Stimulated activated CD4-positive, alpha-beta T cell treated with anti-CD3 and anti-CD28 coated beads, Interleukin-4, amount 100 ng/mL, for 24 hours (primary cell): ENCODE measurements around the gene MS4A10.

Source experiments
- DNase-seq: peaks from one replicate; pipeline ENCODE4 v3.0.0-alpha.2; 2020

The MS4A10 gene

DNA sequence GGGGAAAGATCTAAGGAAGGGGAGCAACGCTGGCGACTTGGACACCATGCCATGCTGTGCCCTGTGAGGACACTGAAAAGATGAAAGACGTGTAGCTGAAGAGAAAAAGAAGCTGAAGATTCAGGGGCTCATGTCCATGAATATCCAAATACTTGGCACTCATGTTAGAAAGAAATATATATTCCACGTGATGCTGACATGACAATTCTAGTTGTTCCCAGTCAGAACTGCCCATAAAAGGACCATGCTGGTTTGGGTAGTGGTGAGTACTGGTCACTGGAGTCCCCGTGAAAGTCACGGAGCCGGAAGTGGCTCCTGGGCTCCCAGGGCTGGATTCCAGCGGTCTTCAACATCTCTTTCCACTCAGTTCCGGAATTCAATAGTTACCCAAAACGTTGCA, 18.6 kb upstream of the MS4A10 start:
- DNase-seq = no peak

DNA sequence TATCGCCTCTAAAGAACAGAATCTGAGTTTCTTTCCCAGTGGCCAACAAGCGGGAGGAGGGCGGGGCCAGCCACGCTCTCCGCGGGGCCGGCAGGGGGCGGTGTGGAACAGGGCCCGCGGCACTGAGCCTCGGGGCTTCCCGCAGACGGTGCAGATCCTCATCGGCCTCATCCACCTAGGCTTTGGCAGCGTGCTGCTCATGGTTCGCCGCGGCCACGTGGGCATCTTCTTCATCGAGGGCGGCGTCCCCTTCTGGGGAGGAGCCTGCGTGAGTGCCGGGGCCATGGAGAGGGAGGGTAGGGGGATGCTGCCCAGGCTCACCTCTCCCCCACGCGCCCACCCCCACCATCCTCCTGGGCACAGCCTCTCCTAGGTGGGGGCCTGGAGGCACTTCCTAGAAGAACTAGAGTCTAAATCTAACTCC, 17.7 kb upstream of the MS4A10 start:
- DNase-seq = no peak

DNA sequence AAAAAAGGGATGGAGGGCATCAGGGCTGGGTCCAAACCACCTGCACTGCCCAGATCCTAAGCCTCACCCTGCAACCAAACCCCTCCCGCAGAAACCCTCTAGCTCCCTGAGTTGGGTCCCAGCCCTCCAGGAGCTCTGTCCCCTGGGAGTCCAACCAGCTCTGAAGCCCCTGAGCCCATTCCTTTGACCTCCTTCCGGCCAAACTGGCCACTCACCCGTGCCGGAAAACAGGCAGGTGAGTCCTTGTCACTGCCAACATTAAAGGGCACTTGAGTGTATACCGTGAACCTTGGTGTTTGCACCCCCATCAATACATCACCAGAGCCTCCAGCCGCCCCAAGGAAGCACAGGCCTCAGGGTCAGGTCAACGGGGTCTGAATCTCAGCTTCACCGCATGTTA, 16.9 kb upstream of the MS4A10 start:
- DNase-seq = no peak

DNA sequence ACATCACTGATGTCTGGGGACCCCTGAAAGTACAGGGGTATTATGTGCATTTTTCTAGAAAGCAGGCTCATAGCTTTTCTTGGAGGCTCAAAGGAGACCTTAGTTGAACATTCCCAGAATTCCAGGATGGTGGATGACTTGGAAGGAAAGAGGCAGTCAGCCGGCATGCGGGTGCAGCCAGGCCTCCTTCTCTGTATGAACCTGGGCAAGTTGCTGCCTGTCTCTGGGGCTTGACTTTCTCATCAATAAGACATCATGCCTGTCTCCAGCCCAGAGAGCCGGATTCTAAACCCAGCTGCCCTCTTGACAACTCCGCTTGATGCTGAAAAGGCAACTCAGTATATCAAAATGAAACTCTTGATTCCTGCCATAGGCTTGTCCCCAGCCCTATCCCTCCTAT, 15.9 kb upstream of the MS4A10 start:
- no peak for DNase-seq

DNA sequence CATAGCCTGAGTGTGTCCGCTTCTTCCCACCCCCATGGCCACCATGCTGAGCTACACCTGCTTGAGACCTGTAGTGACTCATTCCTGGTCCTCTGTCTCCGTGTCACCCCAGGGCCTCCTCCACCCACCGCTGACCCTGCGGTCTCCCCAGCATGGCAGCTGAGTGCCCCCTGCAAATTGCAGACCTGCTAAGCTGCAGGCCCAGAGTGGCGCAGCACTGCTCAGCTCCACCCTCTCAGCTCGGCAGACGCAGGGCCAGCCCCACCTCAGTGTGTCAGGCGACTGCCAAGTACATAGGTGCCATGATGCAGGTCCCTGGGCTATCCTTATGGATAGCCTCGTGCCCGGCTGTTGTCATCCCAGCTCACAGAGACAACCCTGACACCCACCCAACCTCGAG, 15.3 kb upstream of the MS4A10 start:
- no peak for DNase-seq

DNA sequence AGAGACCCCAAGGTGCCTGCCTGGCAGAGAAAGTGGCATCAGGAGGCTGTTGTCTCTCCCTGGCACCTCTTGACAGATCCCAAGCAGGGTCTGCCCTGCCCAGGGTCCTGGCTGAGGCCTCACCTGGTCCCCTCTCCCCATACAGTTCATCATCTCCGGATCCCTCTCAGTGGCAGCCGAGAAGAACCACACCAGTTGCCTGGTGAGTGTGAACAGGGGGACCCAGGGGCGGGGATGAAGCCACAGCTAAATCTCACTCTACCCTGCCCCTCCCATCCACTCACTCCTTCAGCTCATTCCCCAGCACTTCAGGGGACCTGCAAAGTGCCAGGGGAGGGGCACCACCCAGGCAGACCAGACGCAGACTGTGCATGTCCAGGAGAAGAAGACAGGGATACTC, 14.0 kb upstream of the MS4A10 start:
- DNase-seq = no peak

DNA sequence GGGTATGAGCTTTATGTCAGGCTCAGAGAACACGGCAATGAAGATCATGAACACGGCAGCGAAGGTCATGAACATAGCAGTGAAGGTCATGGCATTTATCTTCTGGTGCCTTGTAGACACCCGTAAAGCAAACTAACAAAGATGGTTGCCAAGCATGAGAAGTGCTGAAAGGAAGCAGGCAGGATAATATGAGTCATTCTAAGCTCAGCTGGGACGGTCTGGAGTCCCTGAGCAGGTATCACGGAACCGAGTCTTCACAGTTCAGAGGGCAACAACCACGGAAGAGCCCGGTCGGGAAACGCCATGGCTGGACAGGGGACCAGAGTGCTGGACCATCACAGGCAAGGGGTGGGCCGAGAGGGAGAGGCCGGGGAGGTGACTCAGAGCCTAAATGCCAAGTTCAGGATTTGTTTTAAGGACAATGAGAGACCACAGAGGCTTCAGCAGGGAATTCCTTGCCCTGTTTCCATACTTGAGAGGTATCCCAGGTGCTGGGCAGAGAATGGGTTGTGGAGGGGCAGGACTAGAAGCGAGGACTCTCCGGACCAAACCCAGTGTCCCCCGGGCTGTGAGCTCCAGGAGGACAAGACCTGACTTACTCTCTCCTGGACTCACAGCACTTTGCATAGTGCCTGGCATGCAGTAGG, 13.1 kb upstream of the MS4A10 start:
- no peak for DNase-seq

DNA sequence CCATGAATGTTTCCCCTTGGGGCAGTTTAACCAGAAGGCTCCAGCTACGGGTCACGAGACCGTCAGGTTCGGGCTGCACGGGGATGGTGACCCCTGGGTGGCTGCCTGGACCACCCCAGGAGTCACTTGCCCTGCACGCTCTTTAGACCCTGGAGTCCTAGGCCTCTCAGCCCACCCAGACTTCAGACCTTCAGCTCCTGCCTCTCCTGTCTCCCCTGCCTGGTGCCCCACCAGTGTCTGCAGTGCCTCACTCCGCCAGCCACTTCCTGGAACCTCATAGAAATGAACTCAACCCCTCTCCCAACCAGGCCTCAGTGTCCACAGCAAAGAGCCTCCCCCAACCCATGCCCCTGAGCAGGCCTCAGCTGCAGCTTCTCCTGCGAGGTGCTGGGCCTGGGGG, 12.5 kb upstream of the MS4A10 start:
- no peak for DNase-seq

DNA sequence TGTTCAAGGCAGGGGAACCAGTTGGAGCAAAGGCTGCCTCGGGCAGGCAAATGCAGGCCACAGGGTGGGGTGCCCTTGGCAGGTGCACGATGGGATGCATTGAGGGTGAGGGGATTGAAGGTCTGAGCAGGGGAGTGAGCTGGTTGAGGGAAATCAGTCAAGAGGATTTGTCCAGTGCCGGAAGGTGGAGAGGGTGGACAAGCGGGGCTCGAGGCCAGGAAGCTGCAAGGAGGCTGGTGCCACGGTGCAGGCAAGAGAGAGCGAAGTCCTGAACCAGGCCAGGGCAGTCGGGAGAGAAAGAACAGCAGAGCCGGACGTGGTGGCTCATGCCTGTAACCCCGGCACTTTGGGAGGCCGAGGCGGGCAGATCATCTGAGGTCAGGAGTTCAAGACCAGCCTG, 10.4 kb upstream of the MS4A10 start:
- no peak for DNase-seq

DNA sequence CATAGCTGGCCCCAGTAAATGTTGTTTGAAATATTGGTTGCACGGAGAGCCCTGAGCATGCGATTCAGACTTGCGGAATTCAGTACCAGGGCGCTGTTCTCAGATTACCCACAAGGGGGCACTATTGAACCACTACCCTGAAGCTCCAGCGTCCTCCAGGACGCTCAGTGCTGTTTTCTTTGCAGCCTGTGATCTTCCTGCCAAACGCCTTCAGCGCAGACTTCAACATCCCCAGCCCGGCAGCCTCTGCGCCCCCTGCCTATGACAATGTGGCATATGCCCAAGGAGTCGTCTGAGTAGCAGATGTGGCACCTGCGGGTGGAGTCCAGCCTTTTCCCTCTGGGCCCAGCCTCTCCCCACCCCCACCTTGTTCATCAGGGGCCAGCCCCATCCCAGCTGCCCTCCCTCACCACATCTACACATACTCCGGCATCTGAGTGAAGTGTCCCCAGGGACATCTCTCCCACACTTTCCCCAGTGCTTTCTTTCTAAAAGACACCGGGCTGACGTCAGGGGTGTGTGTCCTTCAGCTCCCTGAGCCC, 9.6 kb upstream of the MS4A10 start:
- DNase-seq = peak; percentile 85

DNA sequence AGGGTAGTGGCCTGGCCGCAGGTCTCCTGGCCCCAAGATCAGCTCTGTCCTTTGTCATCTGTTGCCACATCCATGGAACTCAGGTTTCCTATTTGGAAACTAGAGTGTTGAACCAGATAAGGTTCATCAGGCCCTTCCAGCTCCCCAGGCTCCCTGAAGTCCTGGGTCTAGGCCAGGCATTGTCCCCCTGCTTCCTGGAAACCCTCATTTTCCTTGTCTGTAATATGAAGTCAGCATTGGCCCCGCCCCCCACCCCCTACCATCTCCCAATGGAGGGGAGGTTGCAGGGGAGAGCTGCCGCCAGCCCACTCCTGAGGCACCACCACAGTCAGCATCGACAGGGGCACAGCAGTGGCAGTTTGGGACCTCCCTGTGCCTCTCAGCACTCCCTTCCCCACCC, 9.0 kb upstream of the MS4A10 start:
- DNase-seq = no peak

DNA sequence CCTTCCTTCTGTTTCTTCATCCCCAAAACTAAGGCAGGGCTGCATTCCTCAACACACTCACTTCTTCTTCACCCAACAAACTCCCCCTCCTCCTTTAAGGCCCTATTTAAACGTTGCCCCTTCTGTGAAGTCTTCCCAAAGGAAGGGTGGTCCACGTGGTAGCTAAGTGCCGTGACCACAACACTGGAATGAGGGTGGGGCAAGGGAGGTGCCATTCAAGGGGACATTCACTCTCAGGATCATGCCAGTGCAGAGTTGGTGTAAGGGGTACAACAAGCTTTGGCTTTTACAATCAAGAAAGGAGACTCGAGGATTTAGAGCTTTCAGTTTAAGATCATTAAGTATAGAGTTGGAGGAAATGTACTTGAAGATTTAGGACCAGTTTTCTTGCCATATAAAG, 8.0 kb upstream of the MS4A10 start:
- no peak for DNase-seq

DNA sequence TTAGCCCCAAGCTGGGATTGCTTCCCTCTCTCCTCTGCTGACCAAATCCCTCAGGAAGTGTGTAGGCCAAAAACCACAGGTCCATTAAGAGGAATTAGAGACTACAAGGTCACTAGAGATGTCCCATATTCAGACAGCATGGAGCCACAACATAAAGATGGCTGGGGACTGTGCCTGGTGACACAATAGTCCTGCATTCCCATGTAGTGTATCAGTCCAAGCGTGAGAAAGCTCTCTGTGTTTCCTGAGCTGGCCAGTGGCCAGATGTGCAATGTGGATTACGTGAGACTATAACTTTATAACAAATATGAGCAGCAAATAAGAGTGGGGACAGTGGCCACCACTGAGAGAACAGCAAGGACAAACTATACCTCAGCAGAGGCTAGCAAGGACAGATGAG, 7.6 kb upstream of the MS4A10 start:
- no peak for DNase-seq

DNA sequence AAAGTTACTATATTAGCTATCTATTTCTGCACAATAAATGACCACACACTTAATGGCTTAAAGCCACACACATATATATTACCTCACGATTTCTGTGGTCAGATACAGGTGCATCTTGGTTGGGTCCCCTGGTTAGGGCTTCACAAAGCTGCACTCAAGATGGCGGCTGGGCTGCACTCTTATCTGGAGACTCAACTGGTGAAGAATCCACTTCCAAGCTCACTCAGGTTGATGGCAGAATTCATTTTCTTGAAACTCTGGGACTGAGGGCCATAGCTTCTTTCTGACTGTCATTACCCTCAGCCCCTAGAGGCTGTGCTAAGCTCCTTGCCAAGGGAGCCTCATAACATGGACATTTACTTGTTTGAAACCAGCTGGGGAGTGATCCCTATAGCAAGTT, 5.1 kb upstream of the MS4A10 start:
- DNase-seq = no peak

DNA sequence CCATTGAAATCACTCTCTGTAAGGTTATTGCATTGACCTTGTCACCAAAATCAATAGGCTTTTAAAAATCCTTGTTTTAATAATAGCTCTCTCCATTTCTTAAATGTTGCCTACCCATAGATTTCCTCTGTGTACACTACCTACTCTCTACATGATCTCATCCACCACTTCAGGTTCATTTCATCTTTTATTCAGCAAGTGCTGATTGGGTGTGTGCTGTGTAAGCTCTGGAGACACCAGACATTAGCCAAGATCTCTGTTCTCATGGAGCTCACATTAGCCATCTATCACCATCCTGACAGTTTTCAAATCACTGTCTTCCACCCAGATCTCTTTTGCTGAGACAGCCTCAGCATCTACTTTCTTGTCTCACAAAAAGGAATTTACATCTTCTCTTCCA, 4.4 kb upstream of the MS4A10 start:
- no peak for DNase-seq

DNA sequence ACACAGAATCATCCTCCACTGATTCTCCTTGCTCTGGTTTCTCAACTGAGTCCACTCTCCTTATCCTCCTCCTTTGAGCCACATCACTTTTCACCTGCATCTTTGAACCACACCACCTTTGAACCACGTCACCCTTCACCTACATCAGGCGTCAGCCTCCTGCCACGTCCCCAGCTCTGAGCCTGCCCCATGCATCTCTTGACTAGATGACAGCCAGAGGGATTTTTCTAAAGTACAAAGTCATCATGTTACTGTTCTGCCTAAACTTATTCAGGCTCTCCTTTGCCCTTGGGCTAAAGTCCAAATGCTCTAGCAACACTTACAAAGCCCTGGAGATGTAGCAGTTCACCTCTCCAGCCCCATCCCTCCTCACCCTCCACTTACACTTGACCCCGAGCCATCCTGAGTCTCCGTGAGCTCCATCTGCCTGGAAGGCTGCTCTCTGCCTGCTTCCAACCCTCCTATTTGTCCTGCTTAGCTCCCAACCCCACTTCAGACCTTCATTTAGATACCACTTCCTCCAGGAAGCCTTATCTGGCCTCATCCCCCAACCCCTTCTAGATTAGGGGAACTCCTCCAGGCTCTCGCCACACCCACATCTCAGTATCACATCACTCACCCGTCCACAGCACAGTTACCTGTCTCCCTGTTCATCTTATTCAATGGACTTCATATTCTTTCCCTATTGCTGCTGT, 3.7 kb upstream of the MS4A10 start:
- no peak for DNase-seq

DNA sequence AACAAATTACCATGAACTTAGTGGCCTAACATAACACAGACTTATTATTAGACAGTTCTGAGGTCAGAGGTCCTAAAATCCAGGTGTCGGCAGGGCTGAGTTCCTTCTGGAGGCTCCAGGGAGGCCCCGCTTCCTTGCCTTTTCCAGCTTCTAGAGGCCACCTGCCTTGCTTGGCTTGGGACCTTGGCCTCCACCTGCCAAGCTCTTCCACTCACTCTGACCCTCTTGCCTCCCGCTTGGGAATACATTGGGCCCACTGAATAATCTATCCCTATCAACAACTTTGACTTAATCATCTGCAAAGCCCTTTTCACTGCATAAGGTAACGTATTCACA, 3.2 kb upstream of the MS4A10 start:
- no peak for DNase-seq

DNA sequence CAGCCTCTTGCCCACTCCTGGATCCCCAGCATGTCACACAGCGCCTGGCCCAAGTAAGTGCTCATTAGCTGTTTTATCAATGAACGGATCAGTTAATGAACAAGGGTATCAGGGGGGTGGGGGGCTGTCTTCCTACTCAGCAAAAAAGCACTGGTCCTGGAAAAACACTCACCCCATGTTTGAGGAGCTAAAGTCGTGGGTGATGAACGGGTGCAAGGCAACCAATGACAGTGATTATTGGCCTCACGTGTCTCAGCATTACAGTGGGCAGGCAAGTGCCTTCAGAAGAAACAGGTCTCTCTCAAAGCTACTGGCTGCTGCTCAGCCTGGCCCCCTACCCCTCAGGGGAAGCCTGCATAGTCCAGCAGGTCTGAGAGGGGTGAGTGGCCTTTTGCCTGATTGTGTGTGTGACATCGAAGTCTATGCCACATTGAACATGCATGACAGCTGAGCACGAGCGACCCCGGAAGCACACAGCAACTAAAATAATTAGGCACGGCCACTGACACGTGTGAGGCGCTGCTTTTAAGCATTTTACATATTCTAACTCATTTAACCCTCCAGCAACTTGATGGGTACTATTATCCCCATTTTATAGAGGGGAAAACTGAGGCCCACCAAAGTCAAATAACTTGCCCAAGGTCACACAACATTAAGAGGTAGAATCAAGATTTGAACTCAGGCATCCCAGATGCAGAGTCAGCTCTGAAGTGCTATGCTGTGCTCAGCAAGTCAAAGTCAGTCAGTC, 2.6 kb upstream of the MS4A10 start:
- DNase-seq = no peak

DNA sequence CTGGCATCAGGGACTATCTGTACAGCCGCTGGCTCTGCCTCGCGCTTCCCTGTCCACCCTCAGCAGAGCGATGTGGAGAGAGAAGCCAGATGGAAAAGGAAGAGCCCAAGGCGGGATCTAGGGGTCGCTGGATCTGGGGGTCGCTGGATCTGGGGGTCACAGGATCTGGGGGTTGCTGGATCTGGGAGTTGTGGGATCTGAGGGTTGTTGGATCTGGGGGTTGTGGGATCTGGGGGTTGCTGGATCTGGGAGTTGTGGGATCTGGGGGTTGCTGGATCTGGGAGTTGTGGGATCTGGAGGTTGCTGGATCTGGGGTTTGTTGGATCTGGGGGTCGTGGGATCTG, 2.0 kb upstream of the MS4A10 start:
- DNase-seq = no peak

DNA sequence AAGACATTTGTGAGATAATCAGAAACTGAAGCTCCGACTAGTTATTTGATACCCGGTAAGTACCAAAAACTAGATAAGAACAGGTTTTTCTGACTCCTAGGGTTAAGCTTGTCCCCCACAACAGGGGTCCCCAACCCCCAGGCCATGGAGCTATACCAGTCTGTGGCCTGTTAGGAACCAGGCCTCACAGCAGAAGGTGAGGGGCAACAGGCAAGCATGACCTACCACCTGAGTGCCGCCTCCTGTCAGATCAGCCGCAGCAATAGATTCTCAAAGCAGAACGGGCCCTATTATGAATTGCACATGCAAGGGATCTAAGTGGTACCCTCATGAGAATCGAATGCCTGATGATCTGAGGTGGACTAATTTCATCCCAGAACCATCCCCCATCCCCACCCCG, 1.2 kb upstream of the MS4A10 start:
- no peak for DNase-seq

DNA sequence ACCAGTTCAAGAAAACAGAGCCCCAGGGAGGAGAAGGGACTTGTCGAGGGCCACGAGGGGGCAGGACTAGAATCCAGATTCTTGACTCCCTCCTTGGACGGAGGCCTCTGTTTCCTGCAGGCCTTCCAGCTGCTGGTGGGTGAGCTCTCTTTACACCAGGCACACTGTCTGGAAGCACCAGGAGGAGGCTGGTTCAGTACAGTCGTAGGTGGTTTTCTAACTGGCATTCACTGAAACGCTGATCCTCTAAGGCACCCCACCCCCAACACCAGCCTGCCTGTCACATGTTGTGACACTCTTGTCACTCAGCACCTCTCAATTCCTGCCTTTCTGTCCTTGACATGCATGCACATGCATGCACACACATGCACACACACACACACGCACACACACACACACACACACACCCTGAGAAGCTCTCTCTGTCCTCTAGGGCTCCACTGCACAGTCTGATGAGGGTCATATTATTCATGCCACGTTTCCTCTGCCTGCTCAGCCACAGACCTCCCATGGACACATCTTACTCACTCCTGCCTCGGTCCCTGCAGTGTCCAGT, 751 bp downstream of the MS4A10 start:
- no peak for DNase-seq

DNA sequence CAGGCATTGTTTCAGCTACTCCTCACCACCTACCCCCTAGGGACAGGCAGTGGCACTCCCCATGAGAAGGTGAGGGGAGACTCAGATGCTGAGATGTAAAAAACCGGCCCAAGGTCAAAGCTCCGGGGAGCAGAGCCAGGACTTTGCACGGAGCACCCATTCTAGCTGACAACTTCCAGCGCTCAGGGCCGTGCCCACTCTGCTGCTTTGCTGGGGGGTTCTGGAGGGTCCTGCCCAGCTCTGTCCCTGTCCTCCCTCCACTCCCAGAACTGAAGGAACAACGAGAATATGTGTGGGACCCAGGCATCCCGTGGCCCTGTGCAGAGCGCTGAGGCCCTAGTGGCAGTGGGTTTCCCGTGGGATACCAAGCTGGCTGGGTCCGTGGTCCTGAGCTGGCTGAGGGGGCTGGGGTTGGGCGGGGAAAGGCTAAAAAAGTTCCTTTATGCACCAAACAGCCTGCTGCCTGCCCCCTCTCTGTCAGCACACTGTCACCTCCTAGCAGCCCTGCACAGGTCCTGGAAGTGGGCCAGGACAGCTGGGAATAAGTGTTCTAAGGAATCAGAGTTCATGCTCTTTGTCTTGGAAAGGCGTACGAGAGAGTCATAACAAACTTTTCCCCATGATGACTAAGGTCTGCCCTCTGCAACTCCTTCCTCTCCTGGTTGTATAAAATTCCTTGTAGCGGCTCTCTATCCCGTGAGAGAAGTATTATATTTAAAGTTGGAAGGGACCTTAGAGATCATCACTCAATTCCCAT, 1.9 kb downstream of the MS4A10 start:
- no peak for DNase-seq

DNA sequence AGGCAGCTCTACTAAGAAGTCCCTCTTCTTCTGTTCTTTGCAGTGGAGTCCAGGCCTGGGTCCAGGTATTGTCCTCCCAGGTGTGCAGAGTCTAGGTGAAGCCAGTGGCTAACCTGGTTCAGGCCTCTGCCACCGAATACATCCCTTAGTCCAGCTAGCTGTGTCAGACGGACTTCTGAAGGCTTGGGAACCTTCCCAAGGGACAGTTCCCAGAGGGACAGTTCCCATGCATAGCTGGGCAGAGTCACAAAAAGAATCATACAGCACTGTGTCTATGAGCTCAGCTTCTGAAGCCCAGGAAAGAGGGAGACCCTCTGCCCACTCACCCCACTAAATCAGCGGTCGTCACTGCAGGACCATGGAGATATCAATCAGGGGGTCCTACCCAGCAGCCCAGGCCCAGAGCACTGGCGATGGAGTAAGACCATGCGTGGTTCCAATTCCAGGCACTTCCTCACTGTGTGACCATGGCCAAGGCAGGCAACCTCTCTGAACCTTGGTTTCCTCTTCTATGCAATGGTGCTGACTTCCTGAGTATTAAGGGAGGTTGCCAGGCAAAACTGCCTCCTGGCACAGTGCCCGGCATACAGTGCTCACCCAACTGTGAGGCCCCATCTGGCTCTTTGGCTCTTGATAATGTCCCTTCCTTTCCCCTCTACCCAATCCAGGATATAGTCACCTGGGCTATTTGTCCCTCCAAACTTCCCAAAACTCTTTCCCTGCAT, 3.4 kb downstream of the MS4A10 start:
- DNase-seq = no peak
